Measurements from ENCODE around the gene OR10R2. TPM values are rescaled to one million over a fixed set of nuclear protein-coding genes. Genes with fewer than 3 reads are reported as not detected.

Gene OR10R2
- total and polyA plus RNA-seq, 12 donors, result not detected

GRCh38 chr1:158521666-158522058 lies 49.6 kb downstream of the OR10R2 start:
- WGBS, 2 donors, result 77 to 85% methylated on average over 2 of the region's 2 CpGs
- Histone ChIP-seq H3K9me3 (peaks cover 0 to 8% (median 0%) of the 10 kb centered on the region in 11 donors), H3K4me1 (no peaks in the 10 kb centered on the region), H3K4me3 (no peak overlapping the region), H3K36me3 (no peaks in the 10 kb centered on the region), H3K27ac (no peak overlapping the region), H3K27me3 (peaks cover 0 to 6% (median 3%) of the 10 kb centered on the region in 7 donors)
- intact Hi-C loops (cut with DNase I), result loop anchor here in 2 of 10 donors (10.0 kb wide), 3 partner anchors 317 to 557 kb away; no protein-coding TSS in a partner anchor
- DNase-seq (no peak), ATAC-seq (no peak)
- TF ChIP-seq, protein P1, sequence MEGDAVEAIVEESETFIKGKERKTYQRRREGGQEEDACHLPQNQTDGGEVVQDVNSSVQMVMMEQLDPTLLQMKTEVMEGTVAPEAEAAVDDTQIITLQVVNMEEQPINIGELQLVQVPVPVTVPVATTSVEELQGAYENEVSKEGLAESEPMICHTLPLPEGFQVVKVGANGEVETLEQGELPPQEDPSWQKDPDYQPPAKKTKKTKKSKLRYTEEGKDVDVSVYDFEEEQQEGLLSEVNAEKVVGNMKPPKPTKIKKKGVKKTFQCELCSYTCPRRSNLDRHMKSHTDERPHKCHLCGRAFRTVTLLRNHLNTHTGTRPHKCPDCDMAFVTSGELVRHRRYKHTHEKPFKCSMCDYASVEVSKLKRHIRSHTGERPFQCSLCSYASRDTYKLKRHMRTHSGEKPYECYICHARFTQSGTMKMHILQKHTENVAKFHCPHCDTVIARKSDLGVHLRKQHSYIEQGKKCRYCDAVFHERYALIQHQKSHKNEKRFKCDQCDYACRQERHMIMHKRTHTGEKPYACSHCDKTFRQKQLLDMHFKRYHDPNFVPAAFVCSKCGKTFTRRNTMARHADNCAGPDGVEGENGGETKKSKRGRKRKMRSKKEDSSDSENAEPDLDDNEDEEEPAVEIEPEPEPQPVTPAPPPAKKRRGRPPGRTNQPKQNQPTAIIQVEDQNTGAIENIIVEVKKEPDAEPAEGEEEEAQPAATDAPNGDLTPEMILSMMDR (IDR thresholded peaks at IDR 0.05), result no peak

GRCh38 chr1:158527190-158527815 lies 55.3 kb downstream of the OR10R2 start:
- TF ChIP-seq, protein P1 (IDR thresholded peaks at IDR 0.05), result peak in 7 of 9 donors; percentile 6 to 66 (median 46)
- peak in 1 of 8 donors; percentile 16 for ATAC-seq
- no peak overlapping the region for H3K4me3 ChIP-seq

More at GRCh38 chr1:158527190-158527815, 55.3 kb downstream of the OR10R2 start:
- H3K27ac ChIP-seq, result no peak overlapping the region
- H3K27me3 ChIP-seq, result no peaks in the 10 kb centered on the region
- H3K36me3 ChIP-seq, result no peaks in the 10 kb centered on the region
- peaks cover 0 to 12% (median 0%) of the 10 kb centered on the region in 11 donors for H3K9me3 ChIP-seq
- H3K4me1 ChIP-seq, result no peaks in the 10 kb centered on the region
- 0 to 37% methylated on average over 2 of the region's 2 CpGs for WGBS, 2 donors
- intact Hi-C loops (cut with DNase I), result loop anchor here in 3 of 10 donors (5.0 to 10.0 kb wide), 5 partner anchors 320 to 563 kb away; no protein-coding TSS in a partner anchor
- DNase-seq, result no peak

Other genes starting within 250 kb of the OR10R2 start
- gene CD1A, start 217.8 kb upstream of the OR10R2 start, total RNA-seq, result not detected
- under 1 TPM in 1 of 2 donors, not detected in 1; 0.04 TPM for gene CD1A, start 217.8 kb upstream of the OR10R2 start, polyA plus RNA-seq
- 1 to 10 TPM in 1 of 10 donors, under 1 TPM in 6, not detected in 3; 0.26 to 1.2 (median 0.63) TPM for gene CD1C, start 182.3 kb upstream of the OR10R2 start, total RNA-seq
- gene CD1C, start 182.3 kb upstream of the OR10R2 start, polyA plus RNA-seq, result under 1 TPM in 1 of 2 donors, not detected in 1; 0.29 TPM
- under 1 TPM in 2 of 10 donors, not detected in 8; 0.39 to 0.76 TPM for gene CD1B, start 140.7 kb upstream of the OR10R2 start, total RNA-seq
- gene CD1B, start 140.7 kb upstream of the OR10R2 start, polyA plus RNA-seq, result under 1 TPM in 1 of 2 donors, not detected in 1; 0.04 TPM
- gene CD1E, start 118.3 kb upstream of the OR10R2 start, total RNA-seq, result under 1 TPM in 3 of 10 donors, not detected in 7; 0.17 to 0.85 (median 0.28) TPM
- under 1 TPM in 1 of 2 donors, not detected in 1; 0.35 TPM for gene CD1E, start 118.3 kb upstream of the OR10R2 start, polyA plus RNA-seq
- not detected for gene OR10T2, start 72.8 kb upstream of the OR10R2 start, total RNA-seq
- gene OR10T2, start 72.8 kb upstream of the OR10R2 start, polyA plus RNA-seq, result not detected
- not detected for gene OR10K2, start 46.0 kb upstream of the OR10R2 start, total RNA-seq
- gene OR10K2, start 46.0 kb upstream of the OR10R2 start, polyA plus RNA-seq, result not detected
- not detected for gene OR10K1, start 10.4 kb upstream of the OR10R2 start, total RNA-seq
- not detected for gene OR10K1, start 10.4 kb upstream of the OR10R2 start, polyA plus RNA-seq
- not detected for gene OR6Y1, start 82.2 kb downstream of the OR10R2 start, total RNA-seq
- gene OR6Y1, start 82.2 kb downstream of the OR10R2 start, polyA plus RNA-seq, result not detected
- gene OR6P1, start 98.4 kb downstream of the OR10R2 start, total RNA-seq, result not detected
- not detected for gene OR6P1, start 98.4 kb downstream of the OR10R2 start, polyA plus RNA-seq
- not detected for gene OR10X1, start 107.7 kb downstream of the OR10R2 start, total RNA-seq
- not detected for gene OR10X1, start 107.7 kb downstream of the OR10R2 start, polyA plus RNA-seq
- gene OR10Z1, start 133.0 kb downstream of the OR10R2 start, total RNA-seq, result not detected
- not detected for gene OR10Z1, start 133.0 kb downstream of the OR10R2 start, polyA plus RNA-seq
- gene SPTA1, start 214.5 kb downstream of the OR10R2 start, total RNA-seq, result 1 to 10 TPM in 1 of 10 donors, under 1 TPM in 3, not detected in 6; 0.04 to 1.2 (median 0.24) TPM
- gene SPTA1, start 214.5 kb downstream of the OR10R2 start, polyA plus RNA-seq, result under 1 TPM in 1 of 2 donors, not detected in 1; 0.03 TPM
- not detected for gene OR6K2, start 228.4 kb downstream of the OR10R2 start, total RNA-seq
- not detected for gene OR6K2, start 228.4 kb downstream of the OR10R2 start, polyA plus RNA-seq
- gene OR6K3, start 248.5 kb downstream of the OR10R2 start, total RNA-seq, result not detected
- gene OR6K3, start 248.5 kb downstream of the OR10R2 start, polyA plus RNA-seq, result not detected